Activated CD4-positive, alpha-beta T cell treated with anti-CD3 and anti-CD28 coated beads, Interleukin-2, Interleukin-6, amounts not matched to agents 100 ng/mL and 50 ng/mL, durations not matched to agents 16 hours and 8 hours (primary cell): ENCODE results near the gene SERINC5.
"Not testable (repeated sequence)": the region's sequence is repeated elsewhere in the genome, so short reads cannot be mapped to it uniquely, and the experiment has no call there.

Experiments used
- DNase-seq: peaks from one replicate; pipeline ENCODE4 v3.0.0-alpha.2; 2020

SERINC5 gene

GRCh38 chr5:80225934-80226326, 29.9 kb downstream of the SERINC5 start:
- no peak for DNase-seq

- no peak for DNase-seq
Measured at GRCh38 chr5:80225189-80225933, 30.5 kb downstream of the SERINC5 start.

GRCh38 chr5:80223561-80223960, 32.3 kb downstream of the SERINC5 start:
- DNase-seq = no peak

DNA sequence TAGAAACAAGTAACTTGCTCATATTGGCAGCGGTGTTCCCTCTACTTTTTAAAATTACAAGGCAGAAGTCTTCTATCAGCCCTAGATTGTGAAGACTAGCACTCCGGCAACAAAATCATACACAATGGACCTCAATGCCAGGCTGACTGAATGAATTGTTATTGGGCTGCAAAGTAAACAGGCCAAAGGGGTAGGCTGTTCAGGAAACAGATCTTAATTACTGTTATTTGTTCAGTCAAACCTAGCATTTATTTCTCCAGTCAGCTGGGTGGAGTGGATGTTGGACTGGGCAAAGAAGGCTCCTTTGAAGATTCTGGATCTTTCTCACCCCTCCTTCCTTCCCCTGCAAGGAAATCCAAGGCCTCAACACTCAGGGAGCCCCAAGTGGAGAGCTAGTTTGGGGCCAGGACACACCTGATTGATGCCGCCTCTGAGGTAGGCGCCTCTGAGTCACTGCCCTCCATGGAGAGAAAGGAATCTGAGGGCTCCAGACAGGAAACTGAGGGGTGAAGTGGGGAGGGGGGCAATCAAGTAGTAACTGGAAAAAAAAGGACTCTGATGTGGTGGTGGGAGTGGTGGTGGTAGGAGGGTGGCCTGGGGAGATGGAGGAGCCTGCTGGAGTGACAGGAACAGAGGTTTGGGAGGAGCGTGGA, 35.5 kb downstream of the SERINC5 start:
- no peak for DNase-seq

GRCh38 chr5:80219391-80219790, 36.5 kb downstream of the SERINC5 start:
- DNase-seq = no peak

DNA sequence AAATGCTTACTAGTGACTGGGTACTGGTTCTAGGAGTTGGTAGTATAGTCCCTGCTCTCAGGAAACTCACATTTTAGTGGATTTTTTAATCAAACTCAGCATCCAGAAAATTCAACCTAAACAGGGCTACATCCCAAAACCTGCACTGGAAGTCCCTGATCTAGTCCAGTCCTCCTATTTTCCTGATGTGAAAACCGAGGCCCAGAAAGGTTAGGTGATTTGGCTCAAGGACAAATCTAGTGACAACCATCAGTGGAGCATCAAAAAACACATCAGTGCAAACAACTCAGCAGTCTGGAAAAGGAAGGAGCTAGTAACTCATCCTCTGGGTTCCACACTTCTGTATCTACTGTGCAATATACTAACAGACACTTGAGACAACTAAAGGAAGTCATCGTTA, 38.2 kb downstream of the SERINC5 start:
- DNase-seq = no peak

DNA sequence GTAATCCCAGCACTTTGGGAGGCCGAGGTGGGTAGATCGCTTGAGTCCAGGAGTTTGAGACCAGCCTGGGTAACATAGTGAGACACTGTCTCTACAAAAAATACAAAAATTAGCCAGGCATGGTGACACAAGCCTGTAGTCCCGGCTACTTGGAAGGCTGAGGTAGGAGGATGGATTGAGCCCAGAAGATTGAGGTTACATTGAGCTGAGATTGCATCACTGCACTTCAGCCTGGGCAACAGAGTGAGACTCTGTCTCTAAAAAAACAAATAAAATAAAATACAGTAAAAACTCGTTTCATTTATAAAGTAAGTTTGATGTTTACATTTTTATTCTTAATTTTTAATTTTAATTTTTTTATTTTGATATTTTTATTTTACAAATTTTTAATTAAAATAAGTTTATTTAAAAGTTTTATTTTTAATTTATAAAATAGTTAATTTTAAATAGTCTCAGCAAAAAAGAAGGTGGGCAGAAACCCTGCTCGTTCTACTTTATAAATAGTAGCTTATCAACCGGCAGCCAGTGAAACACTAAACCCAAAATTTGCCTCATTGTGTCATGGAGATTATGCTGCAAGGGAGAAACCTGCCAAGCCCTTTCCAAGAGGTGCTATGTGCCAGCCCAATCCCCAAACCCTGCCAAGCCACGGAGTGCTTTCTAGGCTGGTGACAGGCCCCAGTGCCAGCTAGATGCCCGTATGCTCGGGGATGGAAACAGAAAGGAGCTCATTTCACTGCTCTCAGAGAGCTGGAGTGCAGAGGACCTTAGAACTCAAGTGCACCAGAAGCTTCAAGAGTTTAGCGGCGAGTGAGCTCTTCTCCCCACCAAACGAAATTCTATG, 38.9 kb downstream of the SERINC5 start:
- DNase-seq = no peak

GRCh38 chr5:80216096-80216495, 39.8 kb downstream of the SERINC5 start:
- no peak for DNase-seq

DNA sequence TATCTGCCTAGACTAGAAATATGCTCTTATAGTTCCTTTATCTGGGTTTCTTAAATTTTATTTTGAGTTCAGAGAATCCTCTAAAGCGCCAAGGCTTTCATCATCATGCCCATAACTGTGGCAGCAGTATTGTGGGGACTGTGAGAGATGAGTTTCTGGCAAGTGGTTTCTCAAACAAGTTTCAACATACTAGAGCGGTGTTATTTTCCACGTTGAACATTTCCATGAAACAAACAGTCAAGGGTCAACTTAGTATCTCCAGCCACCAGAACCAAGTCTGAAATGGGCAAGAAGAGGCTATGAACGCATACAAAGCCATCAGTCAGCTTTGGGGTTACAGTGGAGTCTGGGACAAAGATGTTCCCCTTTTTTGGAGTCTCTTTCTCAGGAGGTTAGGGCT, 40.3 kb downstream of the SERINC5 start:
- peak; percentile 20 for DNase-seq

DNA sequence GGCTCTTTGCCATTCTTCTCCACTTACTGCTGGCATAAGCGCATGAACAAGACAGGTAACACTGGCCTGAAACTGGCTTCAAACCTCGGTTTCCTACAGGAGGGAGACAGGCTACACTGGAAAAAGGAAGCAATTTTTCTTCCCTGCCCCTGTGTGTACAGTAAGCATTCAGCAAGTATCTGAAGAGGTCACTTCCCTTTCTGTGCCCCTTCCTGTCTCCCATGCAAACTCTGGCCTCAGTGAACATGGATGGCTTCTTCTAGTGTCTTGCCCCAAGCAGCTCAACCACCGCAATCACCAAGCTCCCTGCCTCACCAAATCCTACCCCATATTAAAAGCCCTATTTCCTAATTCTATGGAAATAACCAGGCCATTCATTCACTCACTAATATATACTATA, 42.4 kb downstream of the SERINC5 start:
- no peak for DNase-seq

DNA sequence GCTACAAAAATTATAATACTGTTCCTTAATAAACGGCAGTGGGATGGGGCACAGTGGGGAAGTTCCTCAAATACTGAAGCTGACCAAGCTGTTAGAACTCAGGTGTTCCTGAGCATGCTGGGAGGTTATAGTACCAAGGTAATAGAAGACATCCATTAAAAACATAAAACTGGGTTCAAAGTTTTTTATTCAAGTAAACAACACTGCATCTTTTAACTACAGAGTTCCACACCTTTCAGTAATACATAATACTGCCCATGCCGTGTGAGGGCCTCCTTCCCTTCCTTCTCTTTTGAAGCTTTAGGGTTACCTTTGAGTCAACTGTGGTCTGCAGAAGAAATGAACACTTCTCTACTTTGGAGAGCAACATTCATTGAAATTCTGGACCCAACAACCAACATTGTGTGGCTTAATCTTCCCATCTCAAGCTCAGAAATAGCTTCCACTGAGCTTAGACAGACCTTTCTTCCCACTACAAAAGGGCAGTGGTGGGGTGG, 43.6 kb downstream of the SERINC5 start:
- DNase-seq = no peak

DNA sequence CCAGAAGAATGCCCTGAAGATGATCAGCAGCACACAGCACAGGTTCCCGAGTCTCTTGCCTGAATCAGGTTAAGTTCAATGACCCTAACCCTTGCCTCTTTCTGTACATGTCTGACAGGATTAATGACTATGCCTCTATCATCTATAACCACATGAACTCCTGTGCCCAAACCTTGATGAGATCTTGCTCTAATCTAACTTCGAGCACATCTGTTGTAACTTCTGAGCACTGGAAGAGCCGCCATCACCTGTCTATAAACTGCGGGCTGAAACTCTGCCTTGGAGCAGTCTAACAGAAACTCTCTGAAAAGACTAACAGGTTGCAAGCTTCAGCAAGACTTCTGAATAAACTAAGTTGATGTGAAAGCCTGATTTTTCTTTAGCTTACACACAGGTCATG, 44.5 kb downstream of the SERINC5 start:
- no peak for DNase-seq

GRCh38 chr5:80210014-80210413, 45.8 kb downstream of the SERINC5 start:
- no peak for DNase-seq

GRCh38 chr5:80208381-80208780, 47.5 kb downstream of the SERINC5 start:
- no peak for DNase-seq

DNA sequence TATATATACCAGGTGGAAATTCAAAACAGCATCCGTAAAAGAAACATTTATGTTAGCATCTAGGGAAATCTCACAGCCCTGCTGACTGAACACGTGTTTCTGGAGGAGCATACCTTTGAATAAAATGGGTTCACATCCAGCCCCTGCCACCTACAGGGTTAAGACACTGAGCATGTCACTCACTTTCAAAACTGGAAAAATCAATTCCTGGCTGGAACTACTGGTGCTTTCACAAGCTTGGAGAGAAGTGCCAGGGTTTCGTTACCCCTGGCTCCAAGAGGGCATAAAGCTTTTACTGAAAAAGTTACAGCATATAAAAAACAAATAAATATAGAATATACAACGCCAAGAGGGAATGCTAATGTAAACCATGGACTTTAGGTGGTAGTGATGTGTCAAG, 48.0 kb downstream of the SERINC5 start:
- DNase-seq = no peak

- DNase-seq = no peak
Measured at GRCh38 chr5:80206282-80206681, 49.6 kb downstream of the SERINC5 start.

GRCh38 chr5:80205846-80206245, 50.0 kb downstream of the SERINC5 start:
- no peak for DNase-seq

- DNase-seq = no peak
Measured at GRCh38 chr5:80204808-80205614, 50.8 kb downstream of the SERINC5 start.

DNA sequence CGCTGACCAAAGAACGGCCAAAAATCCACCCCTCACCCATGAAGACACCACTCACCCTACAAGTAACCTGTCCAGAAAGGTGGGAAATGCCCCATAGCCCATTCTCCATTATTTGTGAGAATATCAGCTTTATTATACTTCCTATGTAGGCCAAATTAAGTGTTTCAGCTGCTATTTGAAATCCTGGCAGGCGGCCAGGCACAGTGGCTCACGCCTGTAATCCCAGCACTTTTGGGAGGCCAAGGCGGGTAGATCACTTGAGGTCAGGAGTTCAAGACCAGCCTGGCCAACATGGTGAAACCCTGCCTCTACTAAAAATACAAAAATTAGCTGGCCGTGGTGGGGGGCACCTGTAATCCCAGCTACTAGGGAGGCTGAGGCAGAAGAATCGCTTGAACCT, 54.1 kb downstream of the SERINC5 start:
- not testable (repeated sequence) for DNase-seq

DNA sequence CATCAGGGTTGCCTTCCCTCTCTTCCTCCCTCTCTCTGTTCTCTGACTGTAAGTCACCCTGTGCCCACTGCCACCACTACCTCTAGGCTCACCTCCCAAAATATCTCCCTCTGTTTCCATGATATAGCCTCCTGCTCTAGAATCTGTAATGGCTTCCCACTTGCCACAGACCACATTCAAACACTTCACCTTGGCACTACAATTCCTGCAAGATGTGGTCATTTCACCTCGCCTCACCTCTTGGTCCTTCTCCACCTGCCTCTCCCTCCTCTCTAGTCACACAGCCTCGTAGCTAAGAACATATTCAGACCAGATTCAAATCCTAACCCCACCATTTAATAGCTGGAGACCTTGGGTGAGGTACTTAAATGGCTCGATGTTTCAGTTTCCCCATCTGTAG, 56.9 kb downstream of the SERINC5 start:
- DNase-seq = no peak

DNA sequence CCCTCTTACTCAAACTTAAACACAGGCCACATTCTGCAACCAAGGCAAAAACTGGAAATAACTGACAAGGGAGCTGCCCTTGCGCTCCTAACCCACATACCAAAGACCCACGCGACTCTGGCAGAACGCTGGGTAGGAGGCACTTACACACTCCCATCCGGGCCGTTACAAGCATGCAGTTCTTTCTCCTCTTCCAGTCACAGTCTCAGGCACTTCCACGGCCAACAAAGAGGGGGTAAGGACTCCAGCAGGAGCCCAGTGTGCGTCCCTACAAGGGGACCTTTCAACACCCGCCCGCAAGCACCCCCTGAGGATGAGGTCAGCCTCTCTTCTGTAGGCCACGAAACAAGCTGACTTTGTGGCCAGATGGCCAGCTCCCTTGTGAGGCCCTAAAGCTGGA, 57.4 kb downstream of the SERINC5 start:
- no peak for DNase-seq

GRCh38 chr5:80195837-80196400, 59.9 kb downstream of the SERINC5 start:
- no peak for DNase-seq
